Stimulated activated CD8-positive, alpha-beta memory T cell treated with anti-CD3 and anti-CD28 coated beads, Interleukin-12 subunit alpha, Interleukin-12 subunit beta, amount 100 ng/mL, for 24 hours (primary cell): Measurements from ENCODE around the gene DDX47.
A peak's percentile ranks its signal among the peaks of the same experiment; 100 is the strongest.
"Not testable (repeated sequence)": the region's sequence is repeated elsewhere in the genome, so short reads cannot be mapped to it uniquely, and the experiment has no call there.

Source experiments
- DNase-seq: peaks from one replicate; pipeline ENCODE4 v3.0.0-alpha.2; 2020; ENCODE audit errors: extremely low read depth

The DDX47 gene

GRCh38 chr12:12820376-12820775, 7.2 kb downstream of the DDX47 start:
- not testable (repeated sequence) for DNase-seq

GRCh38 chr12:12821975-12822374, 8.8 kb downstream of the DDX47 start:
- DNase-seq: no peak

GRCh38 chr12:12822886-12823285, 9.7 kb downstream of the DDX47 start:
- DNase-seq: no peak

GRCh38 chr12:12823300-12823699, 10.2 kb downstream of the DDX47 start:
- no peak for DNase-seq

GRCh38 chr12:12823811-12824210, 10.7 kb downstream of the DDX47 start:
- DNase-seq: no peak

GRCh38 chr12:12835378-12836146, 22.4 kb downstream of the DDX47 start:
- no peak for DNase-seq

GRCh38 chr12:12836571-12836970, 23.4 kb downstream of the DDX47 start:
- no peak for DNase-seq

GRCh38 chr12:12837025-12837812, 24.1 kb downstream of the DDX47 start:
- DNase-seq: peak; percentile 11

- DNase-seq: no peak
These were observed 24.6 kb downstream of the DDX47 start for GRCh38 chr12:12837813-12838153.

GRCh38 chr12:12839003-12839395, 25.9 kb downstream of the DDX47 start:
- no peak for DNase-seq

- DNase-seq: not testable (repeated sequence)
These were observed 26.3 kb downstream of the DDX47 start for GRCh38 chr12:12839439-12839838.

- no peak for DNase-seq
These were observed 26.9 kb downstream of the DDX47 start for GRCh38 chr12:12839873-12840579.

GRCh38 chr12:12840580-12840899, 27.4 kb downstream of the DDX47 start:
- DNase-seq: no peak

GRCh38 chr12:12841428-12841827, 28.3 kb downstream of the DDX47 start:
- DNase-seq: not testable (repeated sequence)

GRCh38 chr12:12845794-12846243, 32.7 kb downstream of the DDX47 start:
- no peak for DNase-seq

- DNase-seq: not testable (repeated sequence)
These were observed 33.6 kb downstream of the DDX47 start for GRCh38 chr12:12846780-12847179.

- DNase-seq: no peak
These were observed 40.3 kb downstream of the DDX47 start for GRCh38 chr12:12853435-12853834.

GRCh38 chr12:12859690-12860089, 46.5 kb downstream of the DDX47 start:
- DNase-seq: no peak

- no peak for DNase-seq
These were observed 51.1 kb downstream of the DDX47 start for GRCh38 chr12:12864243-12864642.

GRCh38 chr12:12868477-12869235, 55.5 kb downstream of the DDX47 start:
- DNase-seq: no peak

- DNase-seq: no peak
These were observed 57.3 kb downstream of the DDX47 start for GRCh38 chr12:12870465-12870864.

- no peak for DNase-seq
These were observed 58.5 kb downstream of the DDX47 start for GRCh38 chr12:12871587-12872138.
